Bone marrow (tissue), 2 donors: ENCODE data around the gene ATP1B1.
"Not testable (repeated sequence)": the region's sequence is repeated elsewhere in the genome, so short reads cannot be mapped to it uniquely, and the experiment has no call there.

Experiments used
- DNase-seq, 2 donors: peaks; one replicate each; lab custom pipeline; 2025; lab: John Stamatoyannopoulos, UW

The ATP1B1 gene

GRCh38 chr1:169115891-169116585, 9.5 kb downstream of the ATP1B1 start:
- DNase-seq, result no peak

- DNase-seq, result no peak
Measured at GRCh38 chr1:169117014-169117413, 10.5 kb downstream of the ATP1B1 start.

- no peak for DNase-seq
Measured at GRCh38 chr1:169117599-169117998, 11.1 kb downstream of the ATP1B1 start.

GRCh38 chr1:169118227-169118626, 11.7 kb downstream of the ATP1B1 start:
- no peak for DNase-seq

GRCh38 chr1:169119405-169119804, 12.9 kb downstream of the ATP1B1 start:
- no peak for DNase-seq

- DNase-seq, result no peak
Measured at GRCh38 chr1:169120066-169120465, 13.6 kb downstream of the ATP1B1 start.

- DNase-seq, result no peak
Measured at GRCh38 chr1:169121146-169121923, 14.8 kb downstream of the ATP1B1 start.

- no peak for DNase-seq
Measured at GRCh38 chr1:169122976-169123375, 16.5 kb downstream of the ATP1B1 start.

GRCh38 chr1:169124459-169124858, 18.0 kb downstream of the ATP1B1 start:
- DNase-seq, result no peak

GRCh38 chr1:169125597-169125996, 19.1 kb downstream of the ATP1B1 start:
- DNase-seq, result not testable (repeated sequence)

GRCh38 chr1:169126335-169126734, 19.8 kb downstream of the ATP1B1 start:
- no peak for DNase-seq

- DNase-seq, result no peak
Measured at GRCh38 chr1:169127305-169127704, 20.8 kb downstream of the ATP1B1 start.

GRCh38 chr1:169128562-169128961, 22.1 kb downstream of the ATP1B1 start:
- DNase-seq, result no peak

- no peak for DNase-seq
Measured at GRCh38 chr1:169129109-169129784, 22.8 kb downstream of the ATP1B1 start.

- no peak for DNase-seq
Measured at GRCh38 chr1:169130683-169131082, 24.2 kb downstream of the ATP1B1 start.

- DNase-seq, result no peak
Measured at GRCh38 chr1:169132512-169133227, 26.2 kb downstream of the ATP1B1 start.

GRCh38 chr1:169133228-169133576, 26.7 kb downstream of the ATP1B1 start:
- DNase-seq, result no peak

GRCh38 chr1:169133801-169134502, 27.5 kb downstream of the ATP1B1 start:
- no peak for DNase-seq

- DNase-seq, result no peak
Measured at GRCh38 chr1:169137357-169137756, 30.9 kb downstream of the ATP1B1 start.

- DNase-seq, result no peak
Measured at GRCh38 chr1:169138866-169139670, 32.6 kb downstream of the ATP1B1 start.

- no peak for DNase-seq
Measured at GRCh38 chr1:169141356-169141755, 34.9 kb downstream of the ATP1B1 start.
